HG02885 (cell line): Measurements from ENCODE around the gene KBTBD13.
"Not testable (repeated sequence)": the region's sequence is repeated elsewhere in the genome, so short reads cannot be mapped to it uniquely, and the experiment has no call there.

ENCODE experiments used
- ATAC-seq: cut with Tn5 transposase; IDR thresholded peaks from one replicate; pipeline ENCODE4 v1.9.1; 2021; ENCODE audit warnings: mild to moderate bottlenecking; ENCODE audit not compliant: unreplicated experiment, poor library complexity

Gene KBTBD13

DNA sequence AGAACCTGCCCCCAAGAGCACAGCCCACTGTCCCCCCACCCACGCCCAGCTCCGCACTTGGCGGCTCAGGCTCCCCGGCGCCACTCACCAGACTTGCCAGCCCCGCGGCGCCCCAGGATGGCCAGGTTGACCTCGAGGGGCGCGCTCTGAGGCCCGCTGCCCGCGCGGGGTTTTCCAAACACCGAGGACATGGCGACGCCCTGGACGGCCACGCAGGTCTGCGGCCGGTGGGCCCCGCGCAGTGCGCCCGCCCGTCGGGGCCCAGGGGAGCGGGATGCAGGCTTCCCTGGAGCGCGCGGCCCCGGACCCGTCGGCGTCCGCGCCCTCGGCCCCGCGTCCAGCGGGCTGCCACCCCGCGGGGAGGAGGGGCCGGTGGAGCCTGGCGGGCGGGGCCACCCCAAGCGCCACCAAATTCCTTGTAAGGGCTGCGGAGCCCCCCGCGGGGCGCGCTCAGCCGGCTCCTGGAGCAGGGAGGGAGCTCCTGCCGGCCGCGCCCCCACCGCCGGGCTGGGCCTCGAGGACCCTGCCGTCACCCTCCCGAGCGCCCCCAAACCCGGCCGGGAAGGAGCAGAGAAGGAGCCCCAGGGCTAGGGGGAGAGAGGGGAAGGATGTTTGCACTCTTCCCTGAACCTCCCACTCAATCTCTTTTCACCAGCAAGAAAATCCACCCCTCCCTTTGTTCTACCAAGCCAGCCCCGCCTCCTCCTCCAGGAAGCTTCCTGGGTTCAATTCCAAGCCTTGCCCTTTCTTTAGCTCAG, 8.7 kb upstream of the KBTBD13 start, which contains the start of gene RASL12:
RASL12 (minus strand) TSS at position 347 of the 758 bp plus-strand sequence; CDS start at position 191, 156 bp downstream.
- ATAC-seq, result no peak

DNA sequence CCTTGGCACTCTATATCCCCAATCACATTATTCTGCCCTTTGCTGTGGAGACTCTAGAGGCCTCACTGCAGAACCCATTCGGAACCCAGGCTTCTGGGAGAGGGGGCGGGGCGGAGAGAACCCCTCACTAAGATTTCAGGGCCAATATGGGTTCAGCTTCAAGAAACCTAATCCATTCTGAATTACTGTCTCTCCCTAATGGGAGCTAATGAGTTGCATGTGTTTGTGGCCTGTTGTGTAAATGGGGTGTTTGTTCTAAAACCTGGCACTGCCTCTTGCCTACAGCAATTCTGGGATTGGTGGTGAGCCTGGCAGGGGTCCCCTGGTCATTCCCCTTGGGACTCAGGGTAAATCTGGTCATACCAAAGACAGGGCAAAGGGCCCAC, 8.2 kb upstream of the KBTBD13 start:
- no peak for ATAC-seq

DNA sequence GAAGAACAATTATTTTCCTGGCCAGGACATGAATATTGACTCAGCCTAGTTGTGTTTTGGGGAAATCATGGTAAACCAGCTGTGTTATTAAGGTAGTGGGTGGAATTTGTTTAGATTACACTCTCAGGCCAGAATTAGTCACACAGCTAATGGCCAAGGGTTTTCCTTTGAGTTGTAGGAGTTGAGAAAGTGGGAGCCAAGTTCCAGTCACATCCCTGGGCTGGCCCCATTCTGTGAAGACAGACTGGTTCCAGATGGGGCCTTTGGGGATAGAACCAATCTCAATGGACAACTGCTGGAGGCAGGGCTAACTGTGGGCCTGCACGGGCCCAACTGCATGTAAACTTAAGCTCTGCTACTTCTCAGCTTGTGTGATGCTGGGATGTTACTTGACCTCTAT, 7.4 kb upstream of the KBTBD13 start:
- no peak for ATAC-seq

DNA sequence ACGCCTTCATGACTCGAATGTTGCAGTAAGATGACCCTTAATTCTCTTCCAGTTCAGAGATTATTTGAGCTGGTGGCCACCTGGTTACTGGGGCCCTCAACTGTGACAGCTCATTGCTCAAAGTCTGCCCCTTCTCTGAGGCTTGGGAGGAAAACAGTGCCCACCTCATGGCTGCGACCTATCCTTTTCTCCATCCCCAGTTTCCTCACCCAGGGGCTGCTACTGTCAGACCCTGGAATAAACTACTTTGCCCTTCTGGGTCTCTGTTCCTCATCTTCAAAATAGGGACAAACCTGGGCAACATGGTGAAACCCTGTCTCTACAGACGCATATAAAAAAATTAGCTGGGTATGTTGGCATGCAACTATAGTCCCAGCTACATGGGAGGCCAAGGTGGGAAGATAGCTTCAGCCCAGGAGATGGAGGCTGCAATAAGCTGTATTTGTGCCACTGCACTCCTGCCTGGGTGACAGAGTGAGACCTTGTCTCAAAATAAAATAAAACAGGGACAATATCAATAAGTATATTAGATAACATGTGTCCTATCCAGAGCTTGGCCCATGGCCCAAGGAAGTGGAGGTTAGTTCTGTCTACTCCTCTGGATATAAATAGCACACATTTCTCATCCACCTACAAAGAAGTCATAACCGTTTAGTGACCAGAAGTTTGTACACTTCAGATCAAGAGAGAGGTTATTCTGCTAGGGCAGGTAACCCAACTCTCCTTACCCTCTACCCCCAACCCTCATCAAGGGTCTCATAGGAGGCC, 6.6 kb upstream of the KBTBD13 start:
- no peak for ATAC-seq

DNA sequence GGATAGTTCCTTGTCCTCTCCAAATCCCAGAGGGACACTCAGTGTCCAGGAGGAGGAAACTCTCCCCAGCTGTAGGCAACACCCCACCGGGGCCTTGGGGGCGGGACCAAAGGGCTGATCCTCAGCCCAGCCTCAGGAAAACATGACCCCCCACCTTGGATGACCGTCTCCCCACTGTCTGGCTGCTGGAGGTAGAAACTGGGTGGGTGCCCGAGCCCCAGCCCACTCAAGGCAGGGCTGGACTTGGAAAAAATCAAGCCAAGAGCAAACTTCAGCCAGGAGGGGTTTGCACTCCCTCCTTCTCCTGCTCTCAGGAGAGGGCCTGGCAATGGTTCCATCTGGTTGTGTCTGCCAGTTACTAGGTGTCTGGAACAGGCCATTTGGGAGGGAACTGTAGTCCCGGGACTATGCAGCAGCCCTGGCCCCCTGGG, 5.2 kb upstream of the KBTBD13 start:
- no peak for ATAC-seq

DNA sequence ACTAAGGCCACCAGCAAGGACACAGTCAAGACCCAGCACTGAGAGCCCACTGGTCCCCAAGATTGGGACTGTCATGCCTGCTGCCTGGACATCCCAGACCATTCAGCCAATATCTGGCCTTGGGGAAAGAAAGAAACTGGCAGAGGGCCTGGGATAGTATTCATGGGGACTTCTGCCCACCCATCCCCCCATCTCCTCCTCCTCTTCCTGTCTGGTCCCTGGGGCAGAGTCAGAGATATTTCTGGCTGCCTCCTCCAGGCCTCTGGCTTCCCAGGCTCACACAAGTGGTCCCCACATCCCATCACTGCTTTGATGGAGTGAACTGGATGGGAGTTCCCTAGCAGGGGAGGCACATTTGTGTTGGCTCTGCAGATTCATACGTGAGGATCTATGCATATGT, 4.5 kb upstream of the KBTBD13 start:
- no peak for ATAC-seq

DNA sequence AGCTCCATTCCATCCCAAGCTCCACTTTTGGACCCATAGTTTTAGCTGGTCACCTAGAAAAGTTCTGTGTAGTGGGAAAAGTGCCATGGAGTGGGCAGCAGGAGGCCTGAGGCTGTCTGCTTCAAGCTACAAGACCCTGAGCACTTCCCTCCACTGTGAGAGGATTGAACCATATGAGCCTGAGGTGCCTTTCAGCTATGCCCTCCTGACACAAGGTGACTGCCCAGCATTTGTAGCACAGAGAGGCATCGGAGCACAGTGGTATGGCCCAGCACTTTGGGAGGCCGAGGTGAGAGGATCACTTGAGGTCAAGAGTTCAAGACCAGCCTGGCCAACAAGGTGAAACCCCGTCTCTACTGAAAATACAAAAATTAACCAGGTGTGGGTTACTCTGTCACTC, 3.9 kb upstream of the KBTBD13 start:
- ATAC-seq, result no peak

DNA sequence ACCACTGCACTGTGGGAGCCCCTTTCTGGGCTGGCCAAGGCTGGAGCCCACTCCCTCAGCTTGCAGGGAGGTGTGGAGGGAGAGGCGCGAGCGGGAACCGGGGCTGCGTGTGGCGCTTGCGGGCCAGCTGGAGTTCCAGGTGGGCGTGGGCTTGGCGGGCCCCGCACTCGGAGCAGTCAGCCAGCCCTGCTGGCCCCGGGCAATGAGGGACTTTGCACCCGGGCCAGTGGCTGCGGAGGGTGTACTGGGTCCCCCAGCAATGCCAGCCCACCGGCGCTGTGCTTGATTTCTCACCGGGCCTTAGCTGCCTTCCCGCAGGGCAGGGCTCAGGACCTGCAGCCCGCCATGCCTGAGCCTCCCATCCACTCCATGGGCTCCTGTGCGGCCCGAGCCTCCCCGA, 1.6 kb upstream of the KBTBD13 start:
- not testable (repeated sequence) for ATAC-seq

DNA sequence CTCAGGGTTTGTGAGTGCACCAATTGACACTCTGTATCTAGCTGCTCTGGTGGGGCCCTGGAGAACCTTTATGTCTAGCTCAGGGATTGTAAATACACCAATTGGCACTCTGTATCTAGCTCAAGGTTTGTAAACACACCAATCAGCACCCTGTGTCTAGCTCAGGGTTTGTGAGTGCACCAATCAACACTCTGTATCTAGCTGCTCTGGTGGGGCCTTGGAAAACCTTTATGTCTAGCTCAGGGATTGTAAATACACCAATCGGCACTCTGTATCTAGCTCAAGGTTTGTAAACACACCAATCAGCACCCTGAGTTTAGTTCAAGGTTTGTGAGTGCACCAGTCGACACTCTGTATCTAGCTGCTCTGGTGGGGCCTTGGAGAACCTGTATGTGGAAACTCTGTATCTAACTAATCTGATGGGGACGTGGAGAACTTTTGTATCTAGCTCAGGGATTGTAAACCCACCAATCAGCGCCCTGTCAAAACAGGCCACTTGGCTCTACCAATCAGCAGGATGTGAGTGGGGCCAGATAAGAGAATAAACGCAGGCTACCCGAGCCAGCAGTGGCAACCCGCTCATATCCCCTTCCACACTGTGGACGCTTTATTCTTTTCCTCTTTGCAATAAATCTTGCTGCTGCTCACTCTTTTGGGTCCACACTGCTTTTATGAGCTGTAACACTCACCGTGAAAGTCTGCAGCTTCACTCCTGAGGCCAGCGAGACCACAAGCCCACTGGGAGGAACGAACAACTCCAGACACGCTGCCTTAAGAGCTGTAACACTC, 745 bp upstream of the KBTBD13 start:
- not testable (repeated sequence) for ATAC-seq

DNA sequence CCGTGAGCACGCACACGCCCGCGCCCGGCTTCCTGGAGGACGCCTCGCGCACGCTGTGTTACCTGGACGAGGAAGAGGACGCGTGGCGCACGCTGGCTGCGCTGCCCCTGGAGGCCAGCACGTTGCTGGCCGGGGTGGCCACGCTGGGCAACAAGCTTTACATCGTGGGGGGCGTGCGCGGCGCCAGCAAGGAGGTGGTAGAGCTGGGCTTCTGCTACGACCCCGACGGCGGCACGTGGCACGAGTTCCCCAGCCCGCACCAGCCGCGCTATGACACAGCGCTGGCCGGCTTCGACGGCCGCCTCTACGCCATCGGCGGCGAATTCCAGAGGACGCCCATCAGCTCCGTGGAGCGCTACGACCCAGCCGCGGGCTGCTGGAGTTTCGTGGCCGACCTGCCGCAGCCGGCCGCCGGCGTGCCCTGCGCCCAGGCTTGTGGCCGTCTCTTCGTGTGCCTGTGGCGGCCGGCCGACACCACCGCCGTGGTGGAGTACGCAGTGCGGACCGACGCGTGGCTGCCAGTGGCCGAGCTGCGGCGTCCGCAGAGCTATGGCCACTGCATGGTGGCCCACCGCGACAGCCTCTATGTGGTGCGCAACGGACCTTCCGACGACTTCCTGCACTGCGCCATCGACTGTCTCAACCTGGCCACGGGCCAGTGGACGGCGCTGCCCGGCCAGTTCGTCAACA, 890 bp downstream of the KBTBD13 start:
- no peak for ATAC-seq

DNA sequence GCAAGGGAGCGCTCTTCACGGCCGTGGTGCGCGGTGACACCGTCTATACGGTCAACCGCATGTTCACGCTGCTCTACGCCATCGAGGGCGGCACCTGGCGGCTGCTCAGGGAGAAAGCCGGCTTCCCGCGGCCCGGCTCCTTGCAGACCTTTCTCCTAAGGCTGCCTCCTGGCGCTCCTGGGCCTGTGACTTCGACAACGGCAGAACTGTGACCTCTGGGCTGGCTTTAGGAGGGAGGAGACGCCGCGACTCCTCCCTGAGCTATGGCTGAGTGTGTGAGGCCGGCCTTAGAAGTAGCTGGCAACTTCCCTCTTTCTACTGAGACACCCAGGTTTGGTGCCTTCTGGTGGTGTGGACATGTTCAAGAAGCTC, 1.4 kb downstream of the KBTBD13 start:
- ATAC-seq, result no peak

DNA sequence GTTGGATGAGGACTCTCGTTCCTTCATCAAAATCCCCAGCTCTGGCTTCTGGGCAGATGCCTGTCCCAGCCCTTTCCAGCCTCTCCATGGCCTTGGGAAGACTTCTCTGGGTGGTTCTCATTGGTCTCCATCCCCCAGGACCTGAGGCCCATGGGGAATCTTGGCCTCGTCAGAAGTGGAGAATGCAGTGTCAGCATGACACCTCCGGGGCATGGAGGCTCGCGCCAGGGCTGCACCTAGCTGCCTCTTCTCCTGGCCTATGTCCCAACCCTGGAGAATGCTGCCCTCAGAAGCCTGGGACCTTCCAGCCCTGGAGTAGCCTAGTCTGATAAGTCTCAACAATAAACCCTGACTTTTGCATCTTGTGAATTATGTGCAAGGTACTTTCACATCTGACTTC, 3.0 kb downstream of the KBTBD13 start:
- no peak for ATAC-seq

DNA sequence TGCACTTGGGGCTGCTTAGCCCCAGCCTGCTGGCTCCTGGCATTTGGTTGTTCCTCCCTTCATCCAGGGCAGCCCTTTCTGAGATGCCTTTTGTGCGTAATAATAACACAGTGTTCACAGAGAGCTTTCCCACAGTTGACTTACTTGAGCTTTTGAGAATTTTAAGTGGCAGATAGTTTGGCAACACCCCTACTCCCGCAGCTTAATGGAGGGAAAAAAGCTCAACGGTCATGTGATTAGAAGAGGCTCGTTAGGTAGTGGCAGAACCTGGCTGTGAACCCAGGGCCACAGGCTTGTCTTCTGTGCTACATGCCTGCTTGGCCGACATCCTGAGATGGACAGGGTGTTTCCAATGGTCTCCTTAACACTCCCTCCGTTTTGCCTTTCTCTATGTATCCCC, 4.7 kb downstream of the KBTBD13 start:
- no peak for ATAC-seq

DNA sequence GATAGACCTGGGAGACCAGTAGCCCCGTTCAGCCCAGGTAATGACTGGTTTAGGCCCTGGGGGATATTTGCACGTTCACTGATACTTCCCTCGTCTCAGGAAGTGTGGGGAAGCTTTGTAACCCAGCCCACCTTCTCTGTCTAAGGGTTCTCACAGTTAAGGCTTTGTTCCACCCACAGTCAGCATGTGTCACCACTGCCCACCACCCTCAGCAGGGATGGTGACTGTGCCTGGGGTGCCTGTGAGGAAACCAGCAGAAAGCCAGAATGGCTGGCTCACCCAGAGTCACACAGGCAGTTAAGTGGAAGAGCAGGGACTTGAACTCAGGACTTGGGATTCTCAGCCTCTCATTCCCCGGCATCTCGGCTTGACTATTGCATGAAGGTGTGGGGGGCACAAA, 5.2 kb downstream of the KBTBD13 start:
- no peak for ATAC-seq

DNA sequence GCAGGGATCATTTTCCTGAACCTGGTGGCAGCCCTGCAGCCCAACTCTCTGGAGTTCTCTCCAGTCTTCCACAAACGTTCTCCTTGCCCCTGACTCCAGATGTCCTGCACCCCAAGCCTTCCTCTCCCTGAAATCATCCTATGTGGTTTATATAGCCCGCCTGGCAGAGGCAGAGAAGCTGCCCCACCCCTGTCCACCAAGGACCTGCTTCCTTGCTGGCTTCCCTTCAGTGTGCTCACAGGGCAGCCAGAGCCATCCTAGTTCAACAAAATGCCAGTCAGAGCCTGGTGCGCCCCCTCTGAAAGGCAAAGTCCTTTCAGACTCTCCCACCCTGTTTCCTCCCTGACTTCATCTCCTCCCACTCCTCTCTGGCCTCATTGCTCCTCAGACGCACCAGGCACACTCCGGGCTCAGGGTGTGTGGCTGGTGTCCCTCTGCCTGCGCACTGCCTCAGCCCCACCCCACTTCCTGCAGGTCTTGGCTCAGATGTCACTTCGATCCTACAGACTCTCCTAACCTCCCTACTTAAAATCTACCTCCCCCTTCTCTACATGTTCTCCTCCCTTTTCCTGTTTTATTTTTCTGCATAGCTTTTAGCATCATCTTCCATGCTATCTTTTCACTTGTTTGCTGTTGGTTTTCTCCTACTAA, 5.9 kb downstream of the KBTBD13 start:
- ATAC-seq, result no peak

DNA sequence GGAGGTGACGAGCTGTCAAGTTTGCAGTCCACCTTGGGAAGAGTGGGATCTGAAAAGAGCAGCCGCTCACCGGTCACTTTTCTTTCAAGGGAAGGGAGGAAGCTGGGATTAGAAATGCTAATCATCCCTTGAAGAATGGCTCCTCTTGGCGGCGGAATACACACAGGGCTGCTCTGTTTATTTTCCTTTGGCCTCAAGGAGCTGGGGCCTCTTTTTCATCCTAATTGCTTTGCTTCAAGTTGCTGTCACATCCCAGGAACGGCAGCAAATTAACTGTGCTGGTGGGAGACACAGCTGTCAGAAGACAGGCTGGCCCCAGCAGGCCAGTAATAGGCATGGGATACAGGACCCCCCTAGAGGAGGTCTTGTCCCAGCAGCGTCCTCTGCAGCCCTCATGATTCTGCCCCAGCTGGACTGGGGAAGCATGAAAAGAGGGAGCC, 6.7 kb downstream of the KBTBD13 start:
- ATAC-seq, result no peak

DNA sequence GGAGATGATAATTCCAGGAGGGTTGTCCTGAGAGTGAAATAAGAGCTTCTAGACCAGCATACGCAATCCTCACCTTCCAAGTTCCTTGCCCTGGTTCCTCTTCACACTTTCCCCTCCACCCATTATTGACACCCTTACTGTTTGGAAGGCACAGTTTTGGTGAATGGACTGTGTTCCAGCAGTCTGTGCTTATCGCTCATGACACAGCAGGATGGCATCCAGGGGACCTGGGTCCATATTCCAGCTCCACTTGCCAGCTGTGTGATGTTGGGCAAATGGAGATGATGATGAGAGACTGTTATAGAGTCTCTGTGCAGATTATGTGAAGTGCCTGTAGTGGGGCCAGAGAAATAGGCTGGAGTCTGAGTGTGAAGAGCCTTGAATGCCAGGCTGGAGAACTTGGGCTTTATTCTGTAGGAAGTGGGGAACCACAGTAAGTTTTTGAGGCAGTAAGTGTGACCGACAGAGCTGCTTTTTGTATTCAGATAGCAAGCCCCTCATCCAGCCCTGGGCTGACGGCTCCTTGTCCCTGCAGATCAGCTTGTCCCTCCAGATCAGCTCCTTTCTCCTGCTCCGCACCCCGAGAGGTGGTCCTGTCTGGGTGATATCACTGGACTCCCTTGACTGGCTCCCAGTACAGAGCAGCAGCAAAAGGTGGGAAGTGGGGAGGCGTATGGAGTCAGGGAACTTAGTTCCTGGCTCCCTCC, 8.1 kb downstream of the KBTBD13 start:
- no peak for ATAC-seq

DNA sequence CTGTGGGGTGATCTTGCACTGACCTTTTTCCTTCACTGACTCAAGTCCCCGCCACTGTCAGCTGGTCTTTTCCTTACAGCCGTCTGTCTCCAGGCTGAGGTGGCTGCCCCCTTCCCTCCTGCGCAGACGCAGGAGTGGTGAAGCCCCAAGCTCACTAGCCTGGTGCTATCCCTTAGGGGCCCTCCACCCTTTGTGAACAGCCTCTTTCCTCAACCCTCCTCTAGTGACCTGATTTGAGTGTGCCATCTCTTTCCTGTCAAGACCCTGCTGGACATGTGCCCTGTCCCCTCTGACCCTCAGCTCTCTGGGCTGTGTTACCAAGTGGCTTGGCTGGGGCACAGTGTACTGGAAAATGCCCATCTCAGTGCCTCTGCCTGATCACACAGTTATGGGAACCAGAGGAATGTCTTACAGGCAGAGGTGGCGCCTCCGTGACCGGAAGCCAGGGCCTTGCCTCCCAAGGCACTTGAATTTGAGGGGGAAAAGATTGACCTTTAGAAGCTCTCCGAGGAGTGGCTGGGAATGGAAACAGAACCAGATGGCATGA, 8.7 kb downstream of the KBTBD13 start:
- ATAC-seq, result no peak
